Mammary epithelial cell (primary cell): ENCODE data around the gene ADGRF1.

Experiments used
- CTCF ChIP-seq, 2 donors: IDR thresholded peaks in 1 of 2; conservative IDR thresholded peaks in 1 of 2; 2 replicates each; pipeline ENCODE4 v1.5.1; 2011 to 2012; ENCODE audit warnings: inconsistent platforms in 2 of 2, low read length in 2 of 2, mild to moderate bottlenecking in 2 of 2, control low read depth in 1 of 2, low read depth in 1 of 2; ENCODE audit not compliant: insufficient read depth in 1 of 2; ENCODE audit errors: extremely low read depth in 1 of 2
- EZH2 ChIP-seq: IDR thresholded peaks from 2 replicates; pipeline ENCODE4 v1.6.1; 2012; ENCODE audit warnings: low read length, inconsistent platforms, borderline replicate concordance

DNA sequence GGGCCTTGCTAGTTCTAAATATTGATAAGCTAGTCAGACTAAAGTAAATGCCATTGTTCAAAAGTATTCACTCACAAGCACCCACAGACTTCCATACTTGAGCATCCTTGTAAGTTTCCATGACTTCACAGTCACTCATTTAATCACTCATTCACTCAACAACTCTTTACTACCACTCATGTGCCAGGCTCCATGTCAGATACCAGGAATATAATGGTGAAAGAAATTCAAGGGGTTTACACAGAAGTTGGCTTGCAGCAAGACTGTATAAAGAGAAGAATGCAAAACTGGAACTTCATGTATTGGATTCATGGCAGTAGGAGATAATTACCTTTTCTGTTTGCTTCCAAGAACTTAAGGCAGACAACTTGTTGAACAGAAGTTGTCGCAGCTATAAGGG lies 36.6 kb downstream of the ADGRF1 start:
- no peak for TF ChIP-seq CTCF (conservative IDR thresholded peaks at IDR 0.05 in 1 of 2, IDR thresholded peaks at IDR 0.05 in 1 of 2; ENCODE audit: extremely low read depth in 1 of 2, insufficient read depth in 1 of 2, low read depth in 1 of 2, low read length in 2 of 2)
- no peak for TF ChIP-seq EZH2
